GM21390 (cell line): ENCODE results near the gene NR3C1.

Source experiments
- ATAC-seq: cut with Tn5 transposase; IDR thresholded peaks from one replicate; pipeline ENCODE4 v1.9.1; 2021; ENCODE audit not compliant: unreplicated experiment

The NR3C1 gene

GRCh38 chr5:143399616-143400540 lies 3.6 kb downstream of the NR3C1 start:
- no peak for ATAC-seq

DNA sequence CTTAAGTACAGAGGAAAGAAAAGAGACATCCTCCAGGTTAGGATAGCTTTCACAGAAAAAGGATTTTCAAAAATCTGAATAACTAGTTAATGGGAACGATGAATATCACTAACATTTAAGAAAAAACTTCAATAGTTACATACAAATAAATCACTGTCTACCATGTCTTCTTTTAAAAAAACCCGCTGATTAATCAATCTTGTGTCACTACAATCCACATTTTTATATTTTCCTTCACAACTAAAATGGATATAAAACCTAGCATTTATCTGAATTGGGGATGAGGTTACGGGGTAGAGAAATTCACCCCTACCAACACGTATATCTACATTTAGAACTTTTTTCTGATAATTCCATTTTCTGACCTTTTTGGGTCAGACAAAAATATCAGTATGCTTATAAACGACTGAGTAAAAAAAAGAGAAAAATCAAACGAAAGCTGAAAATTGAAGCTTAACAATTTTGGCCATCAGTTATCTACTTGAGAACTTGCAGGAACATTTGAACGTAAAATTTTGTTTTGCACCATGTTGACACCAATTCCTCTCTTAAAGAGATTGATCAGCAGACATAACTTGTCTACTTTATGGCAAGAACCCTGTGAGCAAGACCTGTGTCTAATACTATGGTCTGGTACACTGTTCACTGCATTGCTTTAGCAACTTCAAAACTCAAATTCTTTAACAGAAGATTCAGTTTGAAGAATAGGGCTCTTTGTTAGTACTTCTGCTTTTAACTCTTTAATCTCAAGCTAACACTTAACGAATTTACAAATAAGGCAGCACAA lies 4.8 kb downstream of the NR3C1 start:
- no peak for ATAC-seq

DNA sequence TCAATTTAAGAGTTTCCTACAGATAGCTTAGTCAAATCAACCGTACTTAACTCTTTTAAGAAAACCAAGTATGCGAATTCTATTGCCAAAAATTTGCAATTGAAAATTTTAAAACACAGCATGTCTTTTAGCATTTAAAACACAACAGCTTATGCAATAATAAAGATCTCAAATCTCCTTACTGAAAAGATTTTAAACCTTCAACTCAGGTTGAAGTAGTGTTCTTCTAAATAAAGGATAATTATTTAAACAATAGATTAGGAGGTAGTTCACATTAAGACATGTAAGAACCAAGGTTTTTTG lies 5.5 kb downstream of the NR3C1 start:
- ATAC-seq: no peak

DNA sequence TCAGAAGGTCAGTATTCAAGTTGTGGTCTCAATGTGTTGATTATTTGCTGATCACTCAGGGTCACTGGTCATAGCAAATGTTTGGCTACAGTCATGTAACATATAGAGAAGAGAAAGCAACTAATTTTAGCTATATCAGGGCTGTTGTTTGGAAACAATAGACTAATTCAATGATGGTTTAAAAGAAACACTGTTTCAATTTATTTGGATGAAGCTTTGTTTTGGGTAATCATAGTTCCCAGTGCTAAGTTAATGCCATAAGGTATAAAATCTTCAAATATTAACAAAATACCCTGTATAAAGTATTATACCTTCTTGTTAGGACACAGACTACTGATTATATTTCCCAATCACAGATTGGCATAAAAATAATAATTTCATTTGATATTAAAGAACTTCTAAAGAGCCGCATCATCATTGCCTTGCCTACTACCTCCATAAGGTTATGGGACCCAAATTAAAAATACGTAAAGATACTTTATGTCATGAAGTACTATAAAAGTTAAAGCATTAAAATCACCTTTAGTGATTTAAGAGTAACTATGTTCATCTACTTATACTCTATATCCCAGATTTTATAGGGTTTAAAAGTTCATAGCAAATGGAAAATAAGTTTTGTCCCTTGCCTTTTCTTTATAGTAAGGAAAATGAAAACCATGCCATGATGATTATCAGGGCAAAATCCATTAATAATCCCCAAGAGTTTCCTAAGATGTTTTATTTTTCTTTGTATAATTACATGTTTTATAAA lies 6.0 kb downstream of the NR3C1 start:
- ATAC-seq: no peak

DNA sequence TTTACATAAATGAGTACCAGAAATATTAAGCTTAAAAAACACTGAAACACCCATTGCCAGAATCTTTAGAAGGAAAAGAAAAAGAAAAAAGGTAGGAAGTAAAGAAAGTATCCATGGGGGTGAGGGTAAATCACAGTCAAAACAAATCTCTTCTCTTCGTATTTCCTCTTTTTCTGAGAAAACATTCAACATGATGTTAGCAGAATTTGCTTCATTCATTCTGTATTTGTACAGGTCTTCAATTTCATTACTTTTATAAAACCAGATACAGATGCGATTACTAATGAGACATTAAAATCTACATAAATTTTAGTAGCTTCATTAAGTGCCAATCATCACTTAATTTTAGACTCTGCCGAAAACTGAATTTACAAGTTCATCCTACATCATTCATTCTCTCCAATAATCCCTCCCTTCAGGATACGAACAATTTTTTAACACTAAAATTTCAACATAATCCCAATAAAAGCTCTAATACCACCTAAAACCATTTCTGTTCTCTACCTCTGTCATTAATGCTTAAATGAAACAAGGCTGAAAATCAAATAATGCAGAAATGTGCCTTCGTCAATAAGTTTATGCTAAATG lies 7.0 kb downstream of the NR3C1 start:
- ATAC-seq: no peak

- ATAC-seq: peak; percentile 53
Measured at GRCh38 chr5:143395638-143396352, 7.7 kb downstream of the NR3C1 start.

- no peak for ATAC-seq
Measured at GRCh38 chr5:143393524-143393923, 10.0 kb downstream of the NR3C1 start.

DNA sequence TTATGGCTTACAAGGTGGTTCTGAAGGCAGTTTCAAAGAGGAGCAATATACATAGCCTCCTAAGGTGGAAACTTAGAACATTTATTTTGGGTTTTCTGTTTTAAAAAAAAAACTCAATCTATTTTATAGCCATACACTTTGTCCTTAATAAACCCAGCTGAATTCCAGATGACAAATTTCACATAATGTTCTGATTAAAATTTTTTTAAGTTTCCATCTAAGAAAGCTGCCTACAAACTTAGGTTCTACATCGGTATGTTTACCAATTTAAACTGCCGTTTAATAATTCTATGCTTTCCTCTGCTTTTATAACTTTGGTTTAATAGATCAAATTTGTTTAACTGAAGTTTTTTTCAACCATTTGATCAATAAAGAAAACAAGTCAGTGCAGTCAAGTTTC lies 12.5 kb downstream of the NR3C1 start:
- no peak for ATAC-seq

GRCh38 chr5:143390258-143390657 lies 13.2 kb downstream of the NR3C1 start:
- ATAC-seq: no peak

GRCh38 chr5:143386725-143387124 lies 16.8 kb downstream of the NR3C1 start:
- no peak for ATAC-seq

DNA sequence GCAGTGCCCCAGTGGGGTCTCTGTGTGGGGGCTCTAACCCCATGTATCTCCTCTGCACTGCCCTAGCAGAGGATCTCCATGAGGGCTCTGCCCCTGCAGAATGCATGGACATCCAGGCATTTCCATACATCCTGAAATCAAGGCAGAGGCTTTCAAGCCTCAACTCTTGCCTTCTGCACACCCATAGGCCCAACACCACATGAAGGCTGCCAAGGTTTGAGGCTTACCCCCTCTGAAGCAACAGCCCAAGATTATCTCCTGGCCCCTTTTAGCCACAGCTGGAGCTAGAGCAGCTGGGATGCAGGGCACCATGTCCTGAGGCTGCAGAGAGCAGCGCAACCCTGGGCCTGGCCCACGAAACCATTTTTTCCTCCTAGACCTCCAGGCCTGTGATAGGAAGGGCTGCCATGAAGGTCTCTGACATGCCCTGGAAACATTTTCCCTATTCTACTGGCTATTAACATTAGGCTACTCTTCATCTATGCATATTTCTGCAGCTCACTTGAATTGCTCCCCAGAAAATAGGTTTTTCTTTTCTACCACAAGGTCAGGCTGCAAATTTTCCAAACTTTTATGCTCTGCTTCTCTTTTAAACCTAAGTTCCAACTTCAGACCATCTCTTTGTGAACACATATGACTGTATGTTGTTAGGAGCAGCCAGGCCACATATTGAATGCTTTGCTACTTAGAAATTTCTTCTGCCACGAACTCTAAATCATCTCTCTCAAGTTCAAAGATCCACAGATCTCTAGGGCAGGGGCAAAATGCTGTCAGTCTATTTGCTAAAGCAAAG lies 18.4 kb downstream of the NR3C1 start:
- no peak for ATAC-seq

- no peak for ATAC-seq
Measured at GRCh38 chr5:143383988-143384387, 19.5 kb downstream of the NR3C1 start.

DNA sequence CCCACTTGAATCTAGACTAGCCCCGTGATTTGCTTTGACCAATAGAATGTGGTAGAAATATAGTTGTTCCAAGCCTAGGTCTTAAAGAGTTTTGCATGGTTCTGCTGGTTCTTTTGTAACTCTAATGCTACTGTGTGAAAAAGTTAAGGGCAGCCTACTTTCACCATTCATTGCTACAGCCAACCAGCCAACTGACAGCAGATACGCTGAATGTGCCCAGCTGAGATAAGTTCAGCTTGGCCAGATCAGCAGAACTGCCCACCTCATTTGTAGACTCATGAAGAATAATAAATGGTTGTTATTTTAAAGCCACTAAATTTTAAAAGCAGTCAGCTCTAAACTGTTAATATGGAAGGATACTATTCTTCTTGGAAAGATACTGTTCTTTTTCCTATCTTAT lies 23.9 kb downstream of the NR3C1 start:
- no peak for ATAC-seq

GRCh38 chr5:143376911-143377813 lies 26.3 kb downstream of the NR3C1 start:
- no peak for ATAC-seq

DNA sequence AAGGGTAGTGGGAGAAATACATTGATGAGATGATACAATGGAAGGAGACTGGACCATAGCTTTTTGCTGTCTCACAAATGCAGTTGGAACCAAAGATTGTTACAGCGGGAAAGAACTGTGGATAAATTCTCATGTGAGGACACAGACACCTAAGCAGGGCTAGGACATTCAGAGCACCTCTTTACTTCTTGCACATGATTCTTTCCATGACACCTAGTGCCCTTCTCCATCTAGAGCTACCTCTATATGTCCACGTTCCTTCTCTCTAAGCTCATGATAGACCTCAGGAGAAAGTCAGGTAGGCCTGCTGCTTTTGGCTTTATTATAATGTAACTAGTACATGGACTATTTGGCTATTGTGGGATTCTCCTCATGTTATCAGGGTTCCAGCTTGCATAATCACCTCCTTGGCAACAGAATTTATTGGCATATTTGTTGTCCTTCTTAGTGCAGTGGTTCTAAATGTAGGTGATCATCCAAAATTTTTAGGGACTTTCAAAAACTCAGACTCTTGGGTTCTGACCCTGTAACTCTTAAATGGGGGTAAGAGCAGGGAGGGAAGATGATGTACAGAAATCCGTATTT lies 27.2 kb downstream of the NR3C1 start:
- no peak for ATAC-seq

DNA sequence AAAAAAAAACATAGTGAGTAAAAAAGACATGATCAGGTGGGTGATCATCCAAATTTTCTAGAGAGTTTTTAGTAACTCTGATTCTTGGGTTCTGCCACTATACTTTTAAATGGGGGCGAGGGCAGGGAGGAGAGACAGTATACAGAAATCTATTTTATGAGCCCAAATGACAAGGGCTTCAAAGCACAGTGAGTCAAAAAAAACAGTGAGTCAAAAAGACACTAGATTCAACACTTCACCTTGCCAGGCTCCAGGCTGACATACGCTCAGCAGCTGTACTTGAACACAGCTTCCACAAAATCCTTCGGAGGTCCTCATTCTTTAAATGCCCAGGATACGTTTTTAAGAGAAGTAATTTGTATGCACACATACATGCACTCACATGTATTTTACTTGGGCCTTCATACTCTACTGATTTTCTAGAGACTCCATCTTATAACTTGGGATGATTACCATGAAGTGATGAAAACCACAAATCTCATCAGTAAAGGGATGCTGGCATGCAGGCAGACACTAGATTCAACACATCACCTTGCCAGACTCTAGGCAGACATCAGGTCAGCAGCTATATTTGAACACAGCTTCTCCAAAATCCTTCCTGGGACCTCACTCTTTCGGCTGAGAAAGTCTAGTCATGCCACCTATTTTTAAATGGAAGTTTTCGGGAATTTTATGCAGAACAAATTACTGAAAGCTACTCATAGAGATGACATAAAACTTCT lies 28.8 kb downstream of the NR3C1 start:
- ATAC-seq: no peak

DNA sequence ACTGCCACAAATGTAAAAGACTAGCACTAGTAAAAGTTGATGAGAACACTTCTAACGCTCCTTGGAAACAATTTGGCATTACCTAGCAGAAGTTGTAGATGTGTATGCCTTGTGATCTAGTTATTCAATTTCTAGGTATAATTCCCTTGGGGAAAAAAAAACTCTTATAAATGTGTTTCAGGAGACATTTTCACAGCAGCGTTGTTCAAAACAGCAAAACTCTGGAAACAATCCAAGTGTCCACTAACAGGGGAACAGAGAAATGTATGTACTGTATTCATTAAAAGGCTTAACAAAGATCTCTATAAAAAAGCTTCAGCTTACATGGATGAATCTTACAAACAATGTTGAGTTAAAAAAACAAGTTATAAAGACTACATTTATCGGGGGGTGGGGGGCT lies 30.4 kb downstream of the NR3C1 start:
- no peak for ATAC-seq
